ENCODE measurements around the gene CAMK2B.

DNA sequence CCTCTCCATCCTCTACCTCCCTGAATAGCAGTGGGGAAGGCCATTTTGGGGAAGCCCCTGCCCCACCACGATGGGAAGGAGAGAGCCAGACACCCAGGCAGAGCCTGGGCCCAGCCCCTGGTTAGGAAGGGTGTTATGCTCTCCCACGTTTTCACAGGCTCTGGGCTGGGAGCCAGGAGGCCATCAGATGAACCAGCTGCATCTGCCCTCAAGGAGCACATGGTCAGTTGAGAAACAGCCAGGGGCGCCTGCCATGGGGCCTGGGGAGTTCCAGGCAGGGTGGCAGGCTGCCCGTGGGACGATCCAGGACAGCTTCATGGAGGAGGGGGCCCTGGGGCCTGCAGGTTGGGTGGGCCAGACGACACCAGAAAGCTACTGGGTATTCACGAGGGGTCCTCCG, 47.5 kb downstream of the CAMK2B start:
- TF ChIP-seq CTCF (IDR thresholded peaks at IDR 0.05 in 4 of 5, conservative IDR thresholded peaks at IDR 0.05 in 1 of 5): no peak
- TF ChIP-seq POLR2A (IDR thresholded peaks at IDR 0.05): no peak

Data from gastrocnemius medialis (tissue), 4 donors.